Left lung (tissue), 10 donors: ENCODE data around the gene CA12. TPM values are rescaled to one million over a fixed set of nuclear protein-coding genes. Genes with fewer than 3 reads are reported as not detected.

Experiments
- ATAC-seq: fragments of 200-7000 bp; cut with Tn5 transposase; one replicate; pipeline ENCODE4 v1.9.1; 2020; ENCODE audit warnings: moderate library complexity
- DNase-seq, 4 donors: peaks; one replicate each; pipeline ENCODE4 v3.0.0-alpha.2; 2013 to 2020
- H3K27ac ChIP-seq, 2 donors: fragments of 200-600 bp; sonication (generic) in 1 of 2; one replicate each; pipeline versions ENCODE4 v1.5.0 to v1.8.0; 2020 to 2021
- H3K27me3 ChIP-seq, 2 donors: fragments of 200-600 bp; sonication (generic) in 1 of 2; one replicate each; pipeline versions ENCODE4 v1.5.0 to v1.8.0; 2020 to 2021
- H3K36me3 ChIP-seq, 2 donors: fragments of 200-600 bp; sonication (generic) in 1 of 2; one replicate each; pipeline versions ENCODE4 v1.5.0 to v1.8.0; 2020 to 2021
- H3K4me1 ChIP-seq, 2 donors: fragments of 200-600 bp; one replicate each; pipeline ENCODE4 v1.8.0; 2021
- H3K4me3 ChIP-seq, 2 donors: fragments of 200-600 bp; sonication (generic) in 1 of 2; one replicate each; pipeline versions ENCODE4 v1.5.0 to v1.8.0; 2020 to 2021; ENCODE audit warnings: mild to moderate bottlenecking in 1 of 2
- H3K9me3 ChIP-seq, 2 donors: fragments of 200-600 bp; sonication (generic) in 1 of 2; one replicate each; pipeline versions ENCODE4 v1.5.0 to v1.8.0; 2020 to 2021
- intact Hi-C, 2 donors: fragments of 100-400 bp; cut with DNase I; formaldehyde crosslinking; loops; one replicate each; pipeline versions ENCODE4 v1.11.2 to v1.14.2; 2022
- polyA plus RNA-seq, 6 donors: library from polyadenylated mRNA; unstranded; fragments of 120-200 nt; gene quantifications; one replicate each; pipeline ENCODE4 v1.2.1, GENCODE V29; 2013; ENCODE audit not compliant: insufficient read length in 6 of 6
- total RNA-seq, 2 donors: library from RNA; stranded (reverse); fragmentation: NEBNext Ultra II Directional; extraction: Animal tissue kit (Norgen Biotek cat#: 25700); gene quantifications; one replicate each; pipeline ENCODE4 v1.2.1, GENCODE V29; 2021
- TF ChIP-seq, protein P1 (sequence below), 2 donors: fragments of 200-600 bp; sonication (generic) in 1 of 2; IDR thresholded peaks; one replicate each; pipeline versions ENCODE4 v1.5.0 to v1.8.0; 2021; ENCODE audit warnings: antibody characterized with exemption in 2 of 2
- donor health status: DM: no; HTN: yes; CAD: no.
- donor health status: DM: no; HTN: no; CAD: no.

The CA12 gene
- total and polyA plus RNA-seq, 8 donors = 1.6 to 20.5 (median 5.6) TPM

DNA sequence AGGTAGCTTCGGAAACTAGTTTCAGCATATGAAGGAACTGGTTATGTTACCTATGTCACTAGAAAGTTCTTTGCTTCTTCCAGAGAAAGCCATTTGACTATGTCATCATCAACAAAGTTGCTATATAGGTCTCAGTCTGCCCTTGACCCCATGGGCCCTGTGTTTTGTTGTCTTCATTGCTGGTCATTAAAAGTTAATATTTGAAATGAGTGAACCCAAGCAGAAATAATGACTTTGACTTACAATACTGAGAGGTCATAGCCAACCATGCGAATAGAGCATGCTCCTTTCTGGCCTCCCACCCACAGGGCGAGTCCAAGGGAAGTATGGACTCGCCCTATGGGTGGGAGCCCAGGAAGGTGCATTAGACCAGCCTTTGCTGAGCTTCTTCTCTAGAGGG, 63.3 kb downstream of the CA12 start:
- no peak overlapping the region for H3K27ac ChIP-seq
- ATAC-seq (no peak), DNase-seq (no peak)
- no peaks in the 10 kb centered on the region for H3K36me3 ChIP-seq
- no peaks in the 10 kb centered on the region for H3K9me3 ChIP-seq
- H3K4me3 ChIP-seq = no peak overlapping the region
- TF ChIP-seq, protein P1, sequence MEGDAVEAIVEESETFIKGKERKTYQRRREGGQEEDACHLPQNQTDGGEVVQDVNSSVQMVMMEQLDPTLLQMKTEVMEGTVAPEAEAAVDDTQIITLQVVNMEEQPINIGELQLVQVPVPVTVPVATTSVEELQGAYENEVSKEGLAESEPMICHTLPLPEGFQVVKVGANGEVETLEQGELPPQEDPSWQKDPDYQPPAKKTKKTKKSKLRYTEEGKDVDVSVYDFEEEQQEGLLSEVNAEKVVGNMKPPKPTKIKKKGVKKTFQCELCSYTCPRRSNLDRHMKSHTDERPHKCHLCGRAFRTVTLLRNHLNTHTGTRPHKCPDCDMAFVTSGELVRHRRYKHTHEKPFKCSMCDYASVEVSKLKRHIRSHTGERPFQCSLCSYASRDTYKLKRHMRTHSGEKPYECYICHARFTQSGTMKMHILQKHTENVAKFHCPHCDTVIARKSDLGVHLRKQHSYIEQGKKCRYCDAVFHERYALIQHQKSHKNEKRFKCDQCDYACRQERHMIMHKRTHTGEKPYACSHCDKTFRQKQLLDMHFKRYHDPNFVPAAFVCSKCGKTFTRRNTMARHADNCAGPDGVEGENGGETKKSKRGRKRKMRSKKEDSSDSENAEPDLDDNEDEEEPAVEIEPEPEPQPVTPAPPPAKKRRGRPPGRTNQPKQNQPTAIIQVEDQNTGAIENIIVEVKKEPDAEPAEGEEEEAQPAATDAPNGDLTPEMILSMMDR (IDR thresholded peaks at IDR 0.05) = no peak
- H3K4me1 ChIP-seq = no peaks in the 10 kb centered on the region
- intact Hi-C loops = no loop called here
- H3K27me3 ChIP-seq = no peaks in the 10 kb centered on the region

DNA sequence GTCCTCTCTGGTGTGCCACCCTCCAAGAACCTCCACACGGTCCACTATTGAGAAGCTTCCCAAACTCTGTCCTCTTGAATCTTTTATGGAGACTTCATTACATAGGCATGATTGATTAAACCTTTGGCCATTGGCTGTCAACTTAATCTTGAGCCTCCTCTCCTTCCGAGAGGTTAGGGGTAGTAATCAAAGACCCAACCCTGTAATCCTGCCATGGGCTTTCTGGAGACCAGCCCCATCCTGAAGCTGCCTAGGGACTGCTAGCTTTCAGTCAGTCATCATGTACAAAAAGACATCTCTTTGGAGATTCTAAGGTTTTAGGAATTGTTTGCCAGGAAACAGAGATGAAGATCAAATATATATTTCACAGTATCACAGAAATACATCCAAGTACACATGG, 67.2 kb downstream of the CA12 start:
- intact Hi-C loops = no loop called here
- no peaks in the 10 kb centered on the region for H3K4me1 ChIP-seq
- DNase-seq (no peak), ATAC-seq (no peak)
- TF ChIP-seq, protein P1 (IDR thresholded peaks at IDR 0.05) = no peak
- no peak overlapping the region for H3K4me3 ChIP-seq
- no peaks in the 10 kb centered on the region for H3K9me3 ChIP-seq
- no peak overlapping the region for H3K27ac ChIP-seq
- no peaks in the 10 kb centered on the region for H3K36me3 ChIP-seq
- no peaks in the 10 kb centered on the region for H3K27me3 ChIP-seq

DNA sequence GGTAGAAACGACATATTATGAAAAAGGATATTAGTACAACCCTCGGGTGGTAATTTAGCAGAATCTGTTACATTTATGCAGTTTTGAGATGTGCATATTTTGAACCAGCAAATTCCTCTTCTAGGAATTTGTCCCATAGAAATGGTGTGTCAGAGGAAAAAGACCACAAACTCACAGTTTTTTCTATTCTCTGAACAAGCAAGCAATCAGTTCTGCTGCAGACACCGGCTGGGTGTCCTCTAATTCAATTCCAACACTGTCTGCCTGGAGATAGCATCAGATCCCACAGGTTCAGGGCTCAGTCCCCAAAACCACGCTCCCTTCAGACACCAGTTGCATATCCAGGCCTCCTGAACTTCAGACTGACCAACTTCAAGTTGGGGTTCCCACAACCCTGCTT, 67.8 kb downstream of the CA12 start:
- ATAC-seq = no peak
- DNase-seq = no peak
- Histone ChIP-seq H3K36me3 (no peaks in the 10 kb centered on the region), H3K27ac (no peak overlapping the region), H3K27me3 (no peaks in the 10 kb centered on the region), H3K4me3 (no peak overlapping the region), H3K9me3 (no peaks in the 10 kb centered on the region), H3K4me1 (no peaks in the 10 kb centered on the region)
- intact Hi-C loops = no loop called here
- TF ChIP-seq, protein P1 (IDR thresholded peaks at IDR 0.05) = no peak

DNA sequence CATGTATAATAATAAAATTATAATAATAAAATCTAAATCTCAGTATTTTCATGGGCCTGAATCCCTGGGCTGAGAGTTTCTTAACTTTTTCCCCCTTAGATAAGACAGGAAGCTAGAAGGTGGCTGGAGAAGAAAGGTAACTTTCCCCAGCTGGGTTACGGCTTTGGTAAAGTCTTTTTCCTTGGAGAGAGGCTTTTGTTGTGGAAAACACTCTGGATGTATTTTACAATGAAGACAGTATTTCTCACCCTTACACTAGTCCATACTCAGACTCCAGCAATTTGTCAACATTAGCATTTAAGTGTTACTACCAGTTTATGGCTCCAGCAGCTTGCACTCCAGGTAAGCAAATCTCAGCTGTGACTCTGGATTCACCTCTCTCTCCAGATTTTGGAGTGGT, 69.4 kb downstream of the CA12 start:
- intact Hi-C loops = no loop called here
- DNase-seq (no peak), ATAC-seq (no peak)
- H3K36me3 ChIP-seq = no peaks in the 10 kb centered on the region
- no peaks in the 10 kb centered on the region for H3K4me1 ChIP-seq
- H3K27ac ChIP-seq = no peak overlapping the region
- no peaks in the 10 kb centered on the region for H3K9me3 ChIP-seq
- TF ChIP-seq, protein P1 (IDR thresholded peaks at IDR 0.05) = no peak
- no peak overlapping the region for H3K4me3 ChIP-seq
- no peaks in the 10 kb centered on the region for H3K27me3 ChIP-seq

DNA sequence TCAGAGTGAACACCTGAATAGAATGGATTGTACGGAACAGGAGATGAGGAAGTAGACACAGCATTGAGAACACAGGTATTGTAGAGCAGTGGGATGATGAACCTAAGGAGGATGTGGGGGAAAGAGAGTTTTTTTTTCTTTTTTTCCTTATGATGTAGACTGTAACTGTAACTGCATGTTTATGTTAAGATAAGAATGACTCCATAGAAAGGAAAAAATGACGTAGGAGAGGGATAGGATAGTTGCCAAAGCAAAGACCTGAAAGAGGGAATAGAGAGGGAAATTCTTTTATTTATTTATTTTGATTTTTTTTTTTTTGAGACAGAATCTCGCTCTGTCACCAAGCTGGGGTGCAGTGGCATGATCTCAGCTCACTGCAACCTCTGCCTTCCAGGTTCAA, 71.0 kb downstream of the CA12 start:
- no peak overlapping the region for H3K27ac ChIP-seq
- H3K4me3 ChIP-seq = no peak overlapping the region
- H3K36me3 ChIP-seq = peaks cover 4 to 14% of the 10 kb centered on the region in 2 donors
- H3K4me1 ChIP-seq = no peaks in the 10 kb centered on the region
- DNase-seq (no peak), ATAC-seq (no peak)
- intact Hi-C loops = no loop called here
- TF ChIP-seq, protein P1 (IDR thresholded peaks at IDR 0.05) = no peak
- H3K9me3 ChIP-seq = no peaks in the 10 kb centered on the region
- H3K27me3 ChIP-seq = no peaks in the 10 kb centered on the region
